GM18508 (cell line): ENCODE results near the gene RPS19BP1.

Experiments
- ATAC-seq: cut with Tn5 transposase; IDR thresholded peaks from one replicate; pipeline ENCODE4 v1.9.1; 2021; ENCODE audit warnings: moderate number of reproducible peaks; ENCODE audit not compliant: insufficient read depth, unreplicated experiment

The RPS19BP1 gene

GRCh38 chr22:39532215-39533073 lies at the start of gene RPS19BP1:
RPS19BP1 (minus strand) TSS chr22:39532748; CDS start chr22:39532738, 10 bp downstream.
- ATAC-seq: peak; percentile 65

- no peak for ATAC-seq
Observed at GRCh38 chr22:39581303-39581702, 48.8 kb upstream of the RPS19BP1 start.

- ATAC-seq: no peak
Observed at GRCh38 chr22:39580795-39581194, 48.2 kb upstream of the RPS19BP1 start.

- ATAC-seq: no peak
Observed at GRCh38 chr22:39580006-39580441, 47.5 kb upstream of the RPS19BP1 start.

GRCh38 chr22:39577900-39578299 lies 45.4 kb upstream of the RPS19BP1 start:
- no peak for ATAC-seq

GRCh38 chr22:39577366-39577765 lies 44.8 kb upstream of the RPS19BP1 start:
- ATAC-seq: no peak

- no peak for ATAC-seq
Observed at GRCh38 chr22:39576027-39576426, 43.5 kb upstream of the RPS19BP1 start.

- ATAC-seq: no peak
Observed at GRCh38 chr22:39575552-39575825, 42.9 kb upstream of the RPS19BP1 start.

- no peak for ATAC-seq
Observed at GRCh38 chr22:39574779-39575551, 42.4 kb upstream of the RPS19BP1 start.

- ATAC-seq: no peak
Observed at GRCh38 chr22:39571538-39571937, 39.0 kb upstream of the RPS19BP1 start.

GRCh38 chr22:39570665-39571064 lies 38.1 kb upstream of the RPS19BP1 start, which contains the start of gene CACNA1I:
CACNA1I (plus strand) TSS chr22:39570753; CDS start chr22:39570753, 0 bp downstream.
- no peak for ATAC-seq

- no peak for ATAC-seq
Observed at GRCh38 chr22:39570226-39570625, 37.7 kb upstream of the RPS19BP1 start.

- no peak for ATAC-seq
Observed at GRCh38 chr22:39569066-39569465, 36.5 kb upstream of the RPS19BP1 start.

- ATAC-seq: no peak
Observed at GRCh38 chr22:39568278-39568981, 35.9 kb upstream of the RPS19BP1 start.

- no peak for ATAC-seq
Observed at GRCh38 chr22:39567135-39567946, 34.8 kb upstream of the RPS19BP1 start.

- no peak for ATAC-seq
Observed at GRCh38 chr22:39565414-39565944, 32.9 kb upstream of the RPS19BP1 start.

- ATAC-seq: no peak
Observed at GRCh38 chr22:39563571-39564428, 31.3 kb upstream of the RPS19BP1 start.

- ATAC-seq: no peak
Observed at GRCh38 chr22:39562839-39563489, 30.4 kb upstream of the RPS19BP1 start.
